Kidney (tissue), 14 donors: ENCODE data around the gene VENTX. TPM values are rescaled to one million over a fixed set of nuclear protein-coding genes. Genes with fewer than 3 reads are reported as not detected.

Source experiments
- DNase-seq, 5 donors: peaks; one replicate each; pipeline ENCODE4 v3.0.0-alpha.2; 2013 to 2020
- FAIRE-seq: peaks from 2 replicates; lab custom pipeline; 2012; peaks lifted over from hg19 to GRCh38; lab: Jason Lieb, UNC
- H3K27ac ChIP-seq, 2 donors: one replicate each; pipeline ENCODE4 v1.7.0; 2013; ENCODE audit warnings: low read depth in 2 of 2, low read length in 2 of 2, inconsistent platforms in 1 of 2
- H3K27me3 ChIP-seq: one replicate; pipeline ENCODE4 v1.7.1; 2013; ENCODE audit warnings: low read length, inconsistent platforms; ENCODE audit not compliant: control insufficient read depth, insufficient read depth
- H3K36me3 ChIP-seq, 3 donors: one replicate each; pipeline versions ENCODE4 v1.7.0 to v1.7.1; 2013; ENCODE audit warnings: low read length in 3 of 3, control low read depth in 1 of 3, inconsistent platforms in 1 of 3; ENCODE audit not compliant: insufficient read depth in 3 of 3, control insufficient read depth in 2 of 3
- H3K4me1 ChIP-seq, 3 donors: one replicate each; pipeline versions ENCODE4 v1.7.0 to v1.7.1; 2013; ENCODE audit warnings: low read length in 3 of 3, inconsistent platforms in 1 of 3, low read depth in 1 of 3; ENCODE audit not compliant: control insufficient read depth in 2 of 3, insufficient read depth in 2 of 3
- H3K4me3 ChIP-seq, 3 donors: one replicate each; pipeline versions ENCODE4 v1.7.0 to v1.8.1; 2013; ENCODE audit warnings: low read length in 3 of 3, control low read depth in 1 of 3, inconsistent platforms in 1 of 3
- H3K9ac ChIP-seq, 3 donors: one replicate each; pipeline versions ENCODE4 v1.7.0 to v1.7.1; 2013; ENCODE audit warnings: low read length in 3 of 3, control low read depth in 1 of 3, inconsistent platforms in 1 of 3
- H3K9me3 ChIP-seq, 3 donors: one replicate each; pipeline versions ENCODE4 v1.7.0 to v1.7.1; 2013; ENCODE audit warnings: low read length in 3 of 3, control low read depth in 1 of 3, inconsistent platforms in 1 of 3; ENCODE audit not compliant: control insufficient read depth in 2 of 3, insufficient read depth in 1 of 3
- CTCF ChIP-seq: IDR thresholded peaks from 3 replicates; pipeline ENCODE4 v1.5.1; 2012; ENCODE audit warnings: mild to moderate bottlenecking, moderate library complexity, borderline replicate concordance; ENCODE audit not compliant: insufficient read depth; ENCODE audit errors: extremely low read depth
- intact Hi-C: fragments of 100-400 bp; cut with DNase I; formaldehyde crosslinking; loops from one replicate; pipeline ENCODE4 v1.11.1; 2022
- polyA plus RNA-seq: library from polyadenylated mRNA; stranded (reverse); fragments of 350-450 nt; fragmentation: Illumina TruSeq; extraction: RNeasy Lipid Tissue Mini Kit (QIAGEN cat#74804); gene quantifications from one replicate; pipeline ENCODE4 v1.2.3, GENCODE V29; 2014; ENCODE audit warnings: low read depth, low replicate concordance; ENCODE audit not compliant: insufficient read depth
- total RNA-seq: library from RNA; stranded (reverse); fragmentation: NEBNext Ultra II Directional; extraction: Animal tissue kit (Norgen Biotek cat#: 25700); gene quantifications from one replicate; pipeline ENCODE4 v1.2.1, GENCODE V29; 2021
- donor health status: control.
- donor health status: control.
- donor health status: control.
- donor health status: control.
- donor health status: control.
- donor health status: DM: yes; HTN: yes; CAD: no.
- donor health status: Normal renal cell carcinoma (clear cell type).

VENTX gene
- total and polyA plus RNA-seq, 2 donors from 2014 or later = 0.39 to 3.3 TPM

- FAIRE-seq = no peak
- Histone ChIP-seq H3K36me3 (peaks cover 0 to 37% (median 25%) of the 10 kb centered on the region in 3 donors), H3K9ac (no peak overlapping the region), H3K9me3 (no peaks in the 10 kb centered on the region), H3K4me1 (no peaks in the 10 kb centered on the region), H3K4me3 (no peak overlapping the region), H3K27ac (no peak overlapping the region), H3K27me3 (no peaks in the 10 kb centered on the region)
- no peak for TF ChIP-seq CTCF
- intact Hi-C loops = no loop called here
- no peak for DNase-seq
These were observed 42.9 kb downstream of the VENTX start for GRCh38 chr10:133280391-133281059.

GRCh38 chr10:133281084-133281483 is 43.4 kb downstream of the VENTX start:
- no peak for FAIRE-seq
- Histone ChIP-seq H3K27ac (no peak overlapping the region), H3K27me3 (no peaks in the 10 kb centered on the region), H3K36me3 (peaks cover 0 to 43% (median 29%) of the 10 kb centered on the region in 3 donors), H3K4me3 (no peak overlapping the region), H3K4me1 (no peaks in the 10 kb centered on the region), H3K9ac (no peak overlapping the region), H3K9me3 (no peaks in the 10 kb centered on the region)
- no peak for DNase-seq
- no peak for TF ChIP-seq CTCF
- intact Hi-C loops = no loop called here

- Histone ChIP-seq H3K36me3 (peaks cover 0 to 49% (median 30%) of the 10 kb centered on the region in 3 donors), H3K27me3 (no peaks in the 10 kb centered on the region), H3K9ac (no peak overlapping the region), H3K4me3 (no peak overlapping the region), H3K27ac (no peak overlapping the region), H3K4me1 (no peaks in the 10 kb centered on the region), H3K9me3 (no peaks in the 10 kb centered on the region)
- TF ChIP-seq CTCF = no peak
- DNase-seq (no peak), FAIRE-seq (no peak)
- intact Hi-C loops = no loop called here
These were observed 44.1 kb downstream of the VENTX start for GRCh38 chr10:133281628-133282372.
